GM18505 (cell line): ENCODE results near the gene PFAS.

Source experiments
- ATAC-seq: cut with Tn5 transposase; IDR thresholded peaks from one replicate; pipeline ENCODE4 v1.9.1; 2021; ENCODE audit not compliant: unreplicated experiment
- POLR2A ChIP-seq: IDR thresholded peaks from 4 replicates; pipeline ENCODE4 v1.6.1; 2011; ENCODE audit warnings: borderline replicate concordance; ENCODE audit not compliant: insufficient read depth, insufficient read length; ENCODE audit errors: extremely low read depth

Gene PFAS

GRCh38 chr17:8312726-8313600 lies 63.9 kb downstream of the PFAS start:
- TF ChIP-seq POLR2A, result no peak
- ATAC-seq, result no peak

- ATAC-seq, result no peak
- no peak for TF ChIP-seq POLR2A
These were observed 66.0 kb downstream of the PFAS start for GRCh38 chr17:8314797-8315763.

GRCh38 chr17:8315764-8316217 lies 66.7 kb downstream of the PFAS start:
- no peak for TF ChIP-seq POLR2A
- ATAC-seq, result no peak

- TF ChIP-seq POLR2A, result no peak
These were observed 69.2 kb downstream of the PFAS start for GRCh38 chr17:8318010-8318935.

More at GRCh38 chr17:8318010-8318935, 69.2 kb downstream of the PFAS start:
- no peak for ATAC-seq
